ENCODE data around the gene MEFV. TPM values are rescaled to one million over a fixed set of nuclear protein-coding genes. Genes with fewer than 3 reads are reported as not detected.
"Not testable (repeated sequence)": the region's sequence is repeated elsewhere in the genome, so short reads cannot be mapped to it uniquely, and the experiment has no call there.

MEFV gene
- total RNA-seq, 1 donor from 2014 or later = 0.49 TPM

DNA sequence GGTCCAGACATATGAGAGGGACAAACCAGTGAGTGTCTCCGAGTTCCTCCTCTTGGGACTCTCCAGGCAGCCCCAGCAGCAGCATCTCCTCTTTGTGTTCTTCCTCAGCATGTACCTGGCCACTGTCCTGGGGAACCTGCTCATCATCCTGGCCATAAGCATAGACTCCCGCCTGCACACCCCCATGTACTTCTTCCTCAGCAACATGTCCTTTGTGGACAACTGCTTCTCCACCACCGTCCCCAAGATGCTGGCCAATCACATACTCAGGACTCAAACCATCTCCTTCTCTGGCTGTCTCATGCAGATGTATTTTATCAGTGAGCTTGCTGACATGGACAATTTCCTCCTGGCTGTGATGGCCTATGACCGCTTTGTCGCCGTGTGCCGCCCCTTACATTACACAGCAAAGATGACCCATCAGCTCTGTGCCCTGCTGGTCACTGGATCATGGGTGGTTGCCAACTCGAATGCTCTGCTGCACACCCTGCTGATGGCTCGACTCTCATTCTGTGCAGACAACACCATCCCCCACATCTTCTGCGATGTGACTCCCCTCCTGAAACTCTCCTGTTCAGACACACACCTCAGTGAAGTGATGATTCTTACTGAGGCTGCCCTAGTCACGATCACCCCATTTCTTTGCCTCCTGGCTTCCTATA lies 40.7 kb downstream of the MEFV start:
- no peaks in the 10 kb centered on the region for H3K36me3 ChIP-seq
- H3K4me3 ChIP-seq = no peak overlapping the region
- peaks cover 18% of the 10 kb centered on the region for H3K27me3 ChIP-seq (ENCODE audit: low read depth)
- H3K27ac ChIP-seq (replicated peaks) = no peak overlapping the region
- TF ChIP-seq, protein P1, sequence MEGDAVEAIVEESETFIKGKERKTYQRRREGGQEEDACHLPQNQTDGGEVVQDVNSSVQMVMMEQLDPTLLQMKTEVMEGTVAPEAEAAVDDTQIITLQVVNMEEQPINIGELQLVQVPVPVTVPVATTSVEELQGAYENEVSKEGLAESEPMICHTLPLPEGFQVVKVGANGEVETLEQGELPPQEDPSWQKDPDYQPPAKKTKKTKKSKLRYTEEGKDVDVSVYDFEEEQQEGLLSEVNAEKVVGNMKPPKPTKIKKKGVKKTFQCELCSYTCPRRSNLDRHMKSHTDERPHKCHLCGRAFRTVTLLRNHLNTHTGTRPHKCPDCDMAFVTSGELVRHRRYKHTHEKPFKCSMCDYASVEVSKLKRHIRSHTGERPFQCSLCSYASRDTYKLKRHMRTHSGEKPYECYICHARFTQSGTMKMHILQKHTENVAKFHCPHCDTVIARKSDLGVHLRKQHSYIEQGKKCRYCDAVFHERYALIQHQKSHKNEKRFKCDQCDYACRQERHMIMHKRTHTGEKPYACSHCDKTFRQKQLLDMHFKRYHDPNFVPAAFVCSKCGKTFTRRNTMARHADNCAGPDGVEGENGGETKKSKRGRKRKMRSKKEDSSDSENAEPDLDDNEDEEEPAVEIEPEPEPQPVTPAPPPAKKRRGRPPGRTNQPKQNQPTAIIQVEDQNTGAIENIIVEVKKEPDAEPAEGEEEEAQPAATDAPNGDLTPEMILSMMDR (IDR thresholded peaks at IDR 0.05; ENCODE audit: borderline replicate concordance) = no peak
- H3K9me3 ChIP-seq (replicated peaks) = peaks cover 40% of the 10 kb centered on the region
- intact Hi-C loops (cut with micrococcal nuclease) = no loop called here
- no peaks in the 10 kb centered on the region for H3K4me1 ChIP-seq
- DNase-seq = no peak

DNA sequence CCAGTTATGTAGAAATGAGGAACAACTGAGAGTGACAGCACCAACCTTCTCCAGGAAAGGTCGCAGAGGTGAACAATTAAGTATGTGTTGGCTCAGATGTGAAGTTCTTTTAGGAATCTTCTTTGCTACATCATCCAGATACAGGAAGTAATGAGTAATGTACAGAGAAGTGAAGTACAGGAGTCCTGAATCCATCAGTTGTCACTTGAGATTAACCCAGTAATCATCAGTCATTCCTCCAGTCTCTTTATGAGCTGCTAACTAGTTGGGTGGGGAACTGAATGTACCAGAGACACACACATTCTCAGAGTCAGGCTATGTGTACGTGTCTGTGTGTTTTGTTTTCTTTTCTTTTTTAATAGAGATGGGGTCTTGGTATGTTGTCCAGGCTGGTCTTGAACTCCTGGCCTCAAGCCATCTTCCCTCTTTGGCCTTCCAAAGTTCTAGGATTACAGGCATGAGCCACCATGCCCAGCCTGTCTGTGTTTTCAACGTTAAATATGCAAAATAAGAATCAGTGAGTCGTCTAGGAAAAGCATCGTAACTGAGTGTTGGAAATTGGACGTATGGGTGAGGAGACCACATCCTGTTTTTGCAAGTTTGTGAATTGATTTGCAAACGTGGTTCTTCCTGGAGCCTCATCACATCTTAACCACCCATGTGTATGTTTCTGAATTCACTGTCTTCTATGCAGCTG lies 41.4 kb downstream of the MEFV start:
- H3K4me1 ChIP-seq = no peaks in the 10 kb centered on the region
- H3K4me3 ChIP-seq = no peak overlapping the region
- intact Hi-C loops (cut with micrococcal nuclease) = no loop called here
- peaks cover 19% of the 10 kb centered on the region for H3K27me3 ChIP-seq (ENCODE audit: low read depth)
- TF ChIP-seq, protein P1 (IDR thresholded peaks at IDR 0.05; ENCODE audit: borderline replicate concordance) = no peak
- H3K36me3 ChIP-seq = no peaks in the 10 kb centered on the region
- no peak for DNase-seq
- no peak overlapping the region for H3K27ac ChIP-seq (replicated peaks)
- H3K9me3 ChIP-seq (replicated peaks) = peaks cover 33% of the 10 kb centered on the region

DNA sequence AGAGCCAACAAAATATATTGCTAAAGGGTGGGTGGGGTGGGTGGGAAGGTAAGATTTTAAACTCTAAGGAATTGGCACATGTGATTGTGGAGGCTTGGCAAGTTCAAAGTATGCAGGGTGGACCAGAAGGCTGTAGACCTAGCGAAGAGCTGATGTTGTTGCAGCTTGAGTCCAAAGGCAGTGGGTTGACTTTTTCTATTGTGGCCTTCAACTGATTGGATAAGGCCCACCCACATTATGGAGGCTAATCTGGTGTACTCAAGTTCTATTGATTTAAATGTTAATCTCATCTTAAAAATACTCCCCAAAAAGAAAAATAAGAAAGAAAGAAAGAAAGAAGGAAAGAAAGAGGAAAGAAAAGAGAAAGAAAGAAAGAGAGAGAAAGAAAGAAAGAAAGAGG lies 43.9 kb downstream of the MEFV start:
- intact Hi-C loops (cut with micrococcal nuclease) = no loop called here
- Histone ChIP-seq H3K36me3 (no peaks in the 10 kb centered on the region), H3K27me3 (ENCODE audit: low read depth) (peaks cover 40% of the 10 kb centered on the region), H3K4me1 (no peaks in the 10 kb centered on the region), H3K4me3 (no peak overlapping the region), H3K27ac (replicated peaks) (no peak overlapping the region), H3K9me3 (replicated peaks) (peaks cover 11% of the 10 kb centered on the region)
- no peak for DNase-seq
- TF ChIP-seq, protein P1 (IDR thresholded peaks at IDR 0.05; ENCODE audit: borderline replicate concordance) = no peak

DNA sequence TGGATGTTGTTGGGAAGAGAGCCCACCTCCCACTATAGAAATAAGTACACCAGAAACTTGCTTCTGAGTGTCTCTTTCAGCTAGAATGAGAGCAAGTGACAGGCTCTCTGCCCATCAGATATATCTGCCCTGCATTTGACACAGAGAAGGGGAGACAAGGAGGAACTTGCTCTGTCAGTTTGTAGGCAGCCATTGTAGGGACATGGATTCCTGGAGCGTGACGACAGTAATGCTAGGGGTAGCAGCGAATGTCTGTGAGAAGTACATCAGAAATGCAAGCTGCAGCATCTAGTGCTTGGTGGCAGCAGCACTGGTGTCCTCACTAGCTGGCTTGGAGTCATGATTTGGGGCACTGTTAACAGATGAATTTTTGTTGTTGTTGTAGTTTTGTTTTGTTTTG lies 44.4 kb downstream of the MEFV start:
- H3K4me1 ChIP-seq = no peaks in the 10 kb centered on the region
- H3K4me3 ChIP-seq = no peak overlapping the region
- peaks cover 11% of the 10 kb centered on the region for H3K9me3 ChIP-seq (replicated peaks)
- TF ChIP-seq, protein P1 (IDR thresholded peaks at IDR 0.05; ENCODE audit: borderline replicate concordance) = no peak
- no peak overlapping the region for H3K27ac ChIP-seq (replicated peaks)
- intact Hi-C loops (cut with micrococcal nuclease) = no loop called here
- H3K36me3 ChIP-seq = no peaks in the 10 kb centered on the region
- DNase-seq = no peak
- H3K27me3 ChIP-seq (ENCODE audit: low read depth) = peaks cover 40% of the 10 kb centered on the region

DNA sequence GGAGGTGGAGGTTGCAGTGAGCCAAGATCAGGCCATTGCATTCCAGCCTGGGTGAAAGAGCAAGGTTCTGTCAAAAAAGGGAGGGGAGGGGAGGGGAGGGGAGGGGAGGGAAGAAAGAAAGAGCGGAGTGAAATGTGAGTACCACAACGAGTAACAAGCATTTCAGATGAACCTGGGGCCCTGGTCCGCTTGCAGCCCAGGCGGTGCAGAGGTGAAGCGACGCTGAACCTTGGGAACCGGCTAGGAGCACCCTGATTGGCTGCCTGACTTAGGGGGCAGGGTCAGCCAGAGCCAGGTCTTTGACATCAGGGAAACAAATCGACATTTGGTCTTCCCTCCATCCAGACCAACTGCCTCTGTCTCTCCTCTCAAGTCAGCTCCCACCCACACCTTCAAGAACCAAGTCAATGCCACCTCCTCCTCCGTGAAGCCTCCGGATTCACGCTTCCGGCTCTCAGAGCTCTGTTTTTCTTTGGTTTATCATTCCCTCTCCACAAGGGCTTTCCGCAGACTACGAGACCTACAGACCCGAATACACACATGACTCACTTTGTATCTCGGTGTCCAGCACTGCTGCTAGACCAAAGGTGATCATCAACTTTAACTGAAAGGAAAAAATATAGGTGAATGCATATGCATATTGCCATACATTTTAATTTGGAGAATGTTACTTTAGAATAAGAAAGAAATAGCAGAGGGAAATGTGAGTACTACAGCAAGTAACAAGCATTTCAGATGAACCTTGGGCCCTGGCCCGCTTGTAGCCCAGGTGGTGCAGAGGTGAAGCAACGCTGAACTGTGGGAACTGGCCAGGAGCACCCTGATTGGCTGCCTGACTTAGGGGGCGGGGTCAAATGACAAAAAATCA lies 49.1 kb downstream of the MEFV start:
- H3K36me3 ChIP-seq = no peaks in the 10 kb centered on the region
- H3K4me3 ChIP-seq = no peak overlapping the region
- intact Hi-C loops (cut with micrococcal nuclease) = no loop called here
- no peak overlapping the region for H3K27ac ChIP-seq (replicated peaks)
- peaks cover 40% of the 10 kb centered on the region for H3K9me3 ChIP-seq (replicated peaks)
- H3K4me1 ChIP-seq = no peaks in the 10 kb centered on the region
- H3K27me3 ChIP-seq (ENCODE audit: low read depth) = peaks cover 61% of the 10 kb centered on the region
- TF ChIP-seq, protein P1 (IDR thresholded peaks at IDR 0.05; ENCODE audit: borderline replicate concordance) = no peak
- DNase-seq = no peak

DNA sequence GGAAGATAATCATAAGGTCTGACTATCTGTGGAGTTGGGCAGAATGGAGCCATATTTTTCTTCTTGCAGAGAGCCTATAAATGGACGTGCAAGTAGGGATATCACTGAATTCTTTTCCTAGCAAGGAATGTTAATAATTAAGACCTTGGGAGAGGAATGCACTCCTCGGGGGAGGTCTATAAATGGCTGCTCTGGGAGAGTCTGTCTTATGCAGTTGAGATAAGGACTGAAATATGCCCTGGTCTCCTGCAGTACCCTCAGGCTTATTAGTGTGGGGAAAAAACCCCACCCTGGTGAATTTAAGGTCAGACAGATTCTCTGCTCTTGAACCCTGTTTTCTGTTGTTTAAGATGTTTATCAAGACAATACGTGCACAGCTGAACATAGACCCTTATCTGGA lies 50.5 kb downstream of the MEFV start:
- H3K27me3 ChIP-seq (ENCODE audit: low read depth) = peaks cover 65% of the 10 kb centered on the region
- intact Hi-C loops (cut with micrococcal nuclease); DNase-seq; H3K4me3 ChIP-seq; H3K27ac ChIP-seq (replicated peaks); H3K36me3 ChIP-seq; H3K4me1 ChIP-seq: not testable (repeated sequence)
- peaks cover 40% of the 10 kb centered on the region for H3K9me3 ChIP-seq (replicated peaks)
